Fibroblast of skin of scalp (primary cell): ENCODE results near the gene GPR35.
A peak's percentile ranks its signal among the peaks of the same experiment; 100 is the strongest.
"Not testable (repeated sequence)": the region's sequence is repeated elsewhere in the genome, so short reads cannot be mapped to it uniquely, and the experiment has no call there.

ENCODE experiments used
- DNase-seq: peaks from one replicate; pipeline ENCODE4 v3.0.0-alpha.2; 2013

The GPR35 gene

GRCh38 chr2:240640939-240641338, 15.7 kb downstream of the GPR35 start:
- peak; percentile 17 for DNase-seq

- no peak for DNase-seq
Measured at GRCh38 chr2:240642061-240642805, 17.0 kb downstream of the GPR35 start.

GRCh38 chr2:240642806-240643092, 17.5 kb downstream of the GPR35 start:
- DNase-seq = no peak

- DNase-seq = no peak
Measured at GRCh38 chr2:240643093-240643810, 18.0 kb downstream of the GPR35 start.

- DNase-seq = no peak
Measured at GRCh38 chr2:240643811-240644150, 18.5 kb downstream of the GPR35 start.

GRCh38 chr2:240644171-240644651, 18.9 kb downstream of the GPR35 start:
- DNase-seq = no peak

- no peak for DNase-seq
Measured at GRCh38 chr2:240644859-240645301, 19.6 kb downstream of the GPR35 start.

GRCh38 chr2:240645346-240645745, 20.1 kb downstream of the GPR35 start:
- no peak for DNase-seq

GRCh38 chr2:240645801-240646175, 20.5 kb downstream of the GPR35 start:
- no peak for DNase-seq

GRCh38 chr2:240646176-240646899, 21.1 kb downstream of the GPR35 start:
- no peak for DNase-seq

GRCh38 chr2:240646900-240647502, 21.7 kb downstream of the GPR35 start:
- DNase-seq = no peak

GRCh38 chr2:240647503-240648154, 22.3 kb downstream of the GPR35 start:
- DNase-seq = no peak

- no peak for DNase-seq
Measured at GRCh38 chr2:240648155-240648649, 22.9 kb downstream of the GPR35 start.

- DNase-seq = no peak
Measured at GRCh38 chr2:240648650-240649275, 23.5 kb downstream of the GPR35 start.

GRCh38 chr2:240649331-240649730, 24.1 kb downstream of the GPR35 start:
- no peak for DNase-seq

GRCh38 chr2:240650254-240650965, 25.1 kb downstream of the GPR35 start:
- no peak for DNase-seq

GRCh38 chr2:240651185-240651584, 25.9 kb downstream of the GPR35 start:
- no peak for DNase-seq

GRCh38 chr2:240655931-240656886, 30.9 kb downstream of the GPR35 start:
- no peak for DNase-seq

GRCh38 chr2:240659883-240660282, 34.6 kb downstream of the GPR35 start:
- DNase-seq = not testable (repeated sequence)

- DNase-seq = no peak
Measured at GRCh38 chr2:240662681-240663080, 37.4 kb downstream of the GPR35 start.
